Heart right ventricle (tissue), 16 donors: ENCODE measurements around the gene KCNMB2. TPM values are rescaled to one million over a fixed set of nuclear protein-coding genes. Genes with fewer than 3 reads are reported as not detected.
A peak's percentile ranks its signal among the peaks of the same experiment; 100 is the strongest.

Source experiments
- ATAC-seq, 8 donors: fragments of 200-7000 bp; cut with Tn5 transposase; one replicate each; pipeline ENCODE4 v1.9.1; 2020; ENCODE audit warnings: mild to moderate bottlenecking in 8 of 8, moderate library complexity in 8 of 8, moderate number of reproducible peaks in 1 of 8
- DNase-seq, 2 donors: peaks; one replicate each; pipeline ENCODE4 v3.0.0-alpha.2; 2020
- H3K27ac ChIP-seq, 10 donors: fragments of 200-600 bp; sonication (generic) in 2 of 10; one replicate each; pipeline versions ENCODE4 v1.5.0 to v1.8.0; 2020 to 2022; ENCODE audit warnings: mild to moderate bottlenecking in 3 of 10
- H3K27me3 ChIP-seq, 7 donors: fragments of 200-600 bp; one replicate each; pipeline ENCODE4 v1.8.0; 2021 to 2022; ENCODE audit warnings: mild to moderate bottlenecking in 2 of 7
- H3K36me3 ChIP-seq, 9 donors: fragments of 200-600 bp; sonication (generic) in 1 of 9; one replicate each; pipeline versions ENCODE4 v1.5.0 to v1.8.0; 2020 to 2022; ENCODE audit warnings: mild to moderate bottlenecking in 2 of 9
- H3K4me1 ChIP-seq, 9 donors: fragments of 200-600 bp; sonication (generic) in 1 of 9; one replicate each; pipeline versions ENCODE4 v1.5.0 to v1.8.0; 2020 to 2022; ENCODE audit warnings: mild to moderate bottlenecking in 4 of 9
- H3K4me3 ChIP-seq, 10 donors: fragments of 200-600 bp; sonication (generic) in 2 of 10; one replicate each; pipeline versions ENCODE4 v1.5.0 to v1.8.0; 2020 to 2022; ENCODE audit warnings: mild to moderate bottlenecking in 7 of 10, moderate library complexity in 2 of 10
- H3K9me3 ChIP-seq, 11 donors: fragments of 200-600 bp in 10 of 11; sonication (generic) in 2 of 11; one replicate each; pipeline versions ENCODE4 v1.5.0 to v1.8.0; 2013 to 2022; ENCODE audit warnings: mild to moderate bottlenecking in 2 of 11, control low read depth in 1 of 11, moderate library complexity in 1 of 11
- CTCF ChIP-seq, 9 donors: fragments of 200-600 bp; sonication (generic) in 2 of 9; IDR thresholded peaks; one replicate each; pipeline versions ENCODE4 v1.5.0 to v1.8.0; 2021 to 2022; ENCODE audit warnings: antibody characterized with exemption in 9 of 9, mild to moderate bottlenecking in 5 of 9, moderate library complexity in 1 of 9
- WGBS, 2 donors: extraction: QIAGEN DNeasy Blood & Tissue Kit; methylation state at CpG; one replicate each; pipeline ENCODE4 v1.1.7; 2013; ENCODE audit warnings: inconsistent platforms in 1 of 2; 5-methylcytosine and 5-hydroxymethylcytosine counted together
- intact Hi-C, 10 donors: fragments of 100-400 bp; cut with DNase I; formaldehyde crosslinking; loops; one replicate each; pipeline versions ENCODE4 v1.11.1 to v1.14.2; 2022
- polyA plus RNA-seq, 2 donors: library from polyadenylated mRNA; stranded (reverse); fragments of 200-250 nt; gene quantifications; one replicate each; pipeline ENCODE4 v1.2.3, GENCODE V29; 2013
- total RNA-seq, 10 donors: library from RNA; stranded (reverse); fragmentation: NEBNext Ultra II Directional in 3 of 10; extraction: Animal tissue kit (Norgen Biotek cat#: 25700) in 3 of 10; gene quantifications; one replicate each; pipeline versions ENCODE4 v1.2.1 to v1.2.4, GENCODE V29; 2021 to 2023
- donor health status: Arrhythmogenic right ventricular cardiomyopathy.
- donor health status: ischemic (EF 13 %, LVEDD 7.1; RV severe dilation, severe dysfunction).
- donor health status: healthy with polysubstance abuse.
- donor health status: DM: no; HTN: yes; CAD: no.
- donor health status: DM: no; HTN: no; CAD: no.
- donor health status: ischemic (EF 25% LVEDD 6.9; RV normal size, moderate dysfunction).
- donor health status: ischemic (EF 25% LVEDD 5.7; RV mildly dilated, moderate dysfunction).
- donor health status: healthy.
- donor health status: DM: yes; HTN: yes; CAD: no.
- donor health status: Ischemic cardiomyopathy.
- donor health status: ischemic (EF 35%, LVEDD 5.7; RV mildly dilated, moderate dysfunction).
- donor health status: nonischemic (EF 11% LVEDD 7.7; RV severe dilation, severe dysfunction).
- donor health status: DM: yes; HTN: yes; CAD: no.
- donor health status: PGD.
- donor health status: ischemic (EF 29% LVEDD 5.4; RV normal size, mild dysfunction).
- donor health status: nonischemic (EF 23%, LVEDD 6.1; RV moderate dilation, normal function).

KCNMB2 gene
- total and polyA plus RNA-seq, 12 donors: 0.55 to 9.2 (median 3.6) TPM

DNA sequence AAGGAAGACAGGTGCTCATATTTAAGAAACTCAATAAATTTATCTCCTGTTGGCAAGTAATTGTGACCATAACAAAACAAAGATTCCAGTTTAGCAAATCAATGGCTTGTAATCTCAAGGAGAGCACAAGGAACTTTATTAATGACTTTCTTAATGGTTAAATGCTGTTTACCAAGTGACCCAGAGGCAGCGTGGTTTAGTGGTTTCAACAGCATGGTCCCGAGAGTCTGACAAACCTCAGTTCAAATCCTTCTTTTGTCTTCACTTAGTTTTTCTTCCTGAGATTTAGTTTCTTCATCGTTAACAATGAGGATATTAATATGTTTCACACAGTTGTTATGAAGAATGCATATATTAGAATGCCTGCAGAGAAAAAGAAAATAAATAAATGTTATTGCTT, 212.6 kb downstream of the KCNMB2 start:
- no peak for TF ChIP-seq CTCF (IDR thresholded peaks at IDR 0.05)

GRCh38 chr3:178749471-178749870, 213.2 kb downstream of the KCNMB2 start:
- no peak for ATAC-seq
- no peak for TF ChIP-seq CTCF (IDR thresholded peaks at IDR 0.05)
- intact Hi-C loops: loop anchor here in 1 of 10 donors (10.0 kb wide), 1 partner anchor 305 kb away; no protein-coding TSS in a partner anchor
- H3K4me1 ChIP-seq: peaks cover 0 to 4% (median 0%) of the 10 kb centered on the region in 9 donors
- H3K27ac ChIP-seq: no peak overlapping the region
- peaks cover 0 to 15% (median 0%) of the 10 kb centered on the region in 11 donors for H3K9me3 ChIP-seq
- WGBS, 2 donors: 67 to 70% methylated on average over 2 of the region's 2 CpGs
- no peaks in the 10 kb centered on the region for H3K36me3 ChIP-seq
- H3K4me3 ChIP-seq: no peak overlapping the region
- no peak for DNase-seq
- H3K27me3 ChIP-seq: no peaks in the 10 kb centered on the region

More for the DNA sequence above, 212.6 kb downstream of the KCNMB2 start:
- WGBS, 2 donors: 70 to 78% methylated on average over 3 of the region's 3 CpGs
- Histone ChIP-seq H3K4me1 (peaks cover 0 to 4% (median 0%) of the 10 kb centered on the region in 9 donors), H3K9me3 (peaks cover 0 to 14% (median 0%) of the 10 kb centered on the region in 11 donors), H3K27ac (no peak overlapping the region), H3K27me3 (no peaks in the 10 kb centered on the region), H3K36me3 (no peaks in the 10 kb centered on the region), H3K4me3 (no peak overlapping the region)
- intact Hi-C loops: loop anchor here in 1 of 10 donors (10.0 kb wide), 1 partner anchor 304 kb away; no protein-coding TSS in a partner anchor
- ATAC-seq (no peak), DNase-seq (no peak)

DNA sequence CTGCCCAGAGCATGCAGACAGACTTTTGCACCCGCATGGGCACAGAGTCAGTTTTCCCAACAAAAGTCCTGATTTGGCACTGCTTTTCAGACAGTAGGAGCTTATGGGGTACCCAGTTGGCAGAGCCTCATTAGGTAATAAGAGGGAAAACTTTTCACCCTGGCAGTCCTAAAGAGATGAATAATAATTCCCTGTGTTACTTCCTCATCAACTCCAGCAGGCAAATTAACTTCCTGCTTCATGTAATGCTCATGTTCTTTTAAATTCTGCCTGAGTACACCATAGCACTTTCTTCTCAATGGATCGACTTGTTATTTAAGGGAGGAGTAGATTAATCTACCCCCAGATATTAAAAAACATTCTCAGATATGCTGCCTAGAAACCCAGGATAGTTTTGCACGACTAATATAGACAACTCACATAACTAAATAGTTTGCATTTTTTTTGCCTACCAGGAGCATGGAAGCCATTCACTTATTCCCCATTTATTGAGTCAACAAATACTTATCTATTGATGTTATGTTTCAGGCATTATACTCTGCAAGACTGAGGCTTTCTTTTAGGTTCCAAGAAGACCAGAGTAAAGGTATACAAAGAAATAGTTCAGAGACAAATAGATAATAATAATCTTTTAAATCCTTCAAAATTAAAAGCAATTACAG, 214.5 kb downstream of the KCNMB2 start:
- Histone ChIP-seq H3K27me3 (no peaks in the 10 kb centered on the region), H3K4me3 (no peak overlapping the region), H3K27ac (no peak overlapping the region), H3K36me3 (no peaks in the 10 kb centered on the region), H3K9me3 (peaks cover 0 to 15% (median 0%) of the 10 kb centered on the region in 11 donors), H3K4me1 (peaks cover 0 to 4% (median 0%) of the 10 kb centered on the region in 9 donors)
- no peak for TF ChIP-seq CTCF (IDR thresholded peaks at IDR 0.05)
- 57 to 60% methylated on average over 3 of the region's 3 CpGs for WGBS, 2 donors
- ATAC-seq: peak in 1 of 8 donors; percentile 35
- DNase-seq: no peak
- intact Hi-C loops: no loop called here

GRCh38 chr3:178752843-178753242, 216.6 kb downstream of the KCNMB2 start:
- Histone ChIP-seq H3K27ac (no peak overlapping the region), H3K4me1 (peaks cover 0 to 4% (median 0%) of the 10 kb centered on the region in 9 donors), H3K36me3 (no peaks in the 10 kb centered on the region), H3K9me3 (peaks cover 0 to 15% (median 0%) of the 10 kb centered on the region in 11 donors), H3K4me3 (no peak overlapping the region), H3K27me3 (no peaks in the 10 kb centered on the region)
- intact Hi-C loops: no loop called here
- WGBS, 2 donors: 81 to 90% methylated on average over 2 of the region's 2 CpGs
- ATAC-seq (no peak), DNase-seq (no peak)
- TF ChIP-seq CTCF (IDR thresholded peaks at IDR 0.05): no peak
